GM18505 (cell line): ENCODE data around the gene HDAC9.
"Not testable (repeated sequence)": the region's sequence is repeated elsewhere in the genome, so short reads cannot be mapped to it uniquely, and the experiment has no call there.

Experiments used
- ATAC-seq: cut with Tn5 transposase; IDR thresholded peaks from one replicate; pipeline ENCODE4 v1.9.1; 2021; ENCODE audit not compliant: unreplicated experiment
- POLR2A ChIP-seq: IDR thresholded peaks from 4 replicates; pipeline ENCODE4 v1.6.1; 2011; ENCODE audit warnings: borderline replicate concordance; ENCODE audit not compliant: insufficient read depth, insufficient read length; ENCODE audit errors: extremely low read depth

HDAC9 gene

DNA sequence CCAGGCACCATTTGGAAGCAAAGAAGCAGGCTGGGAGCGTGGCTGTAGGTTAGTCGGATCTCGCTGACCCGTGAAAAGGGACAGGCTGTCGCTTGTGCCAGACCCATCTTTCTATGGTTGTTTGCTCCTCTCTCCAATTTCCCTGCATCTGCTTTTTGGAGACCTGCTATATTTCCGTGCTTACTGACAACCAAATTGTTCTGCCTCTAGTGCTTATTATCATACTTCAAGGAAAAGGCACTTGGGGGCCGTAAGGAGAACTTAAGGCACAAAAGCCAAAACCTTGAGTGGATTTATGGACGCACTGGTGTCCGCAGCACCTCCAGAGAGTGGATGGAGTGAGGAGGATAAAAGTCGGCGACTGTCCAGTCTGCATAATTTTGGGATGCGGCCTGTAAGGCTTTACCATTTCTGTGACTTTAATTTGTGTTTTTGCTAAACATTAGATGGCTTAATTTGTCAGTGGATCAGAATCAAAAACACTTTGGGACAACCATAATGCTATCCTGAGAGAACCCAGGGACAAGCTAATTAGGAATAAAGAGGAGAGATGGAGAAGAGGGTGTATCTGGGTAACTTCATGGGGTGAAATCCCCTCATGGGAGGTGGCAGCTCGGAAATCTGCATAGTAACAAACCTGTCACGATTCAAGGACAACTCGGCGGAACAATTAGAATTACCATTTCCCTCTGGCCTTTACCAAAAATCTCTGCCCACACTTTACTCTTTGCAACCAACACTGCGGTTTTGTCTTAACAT, 206.7 kb downstream of the HDAC9 start:
- TF ChIP-seq POLR2A, result no peak
- ATAC-seq, result no peak

GRCh38 chr7:18703685-18704084, 208.1 kb downstream of the HDAC9 start:
- no peak for ATAC-seq
- TF ChIP-seq POLR2A, result no peak

- no peak for TF ChIP-seq POLR2A
- no peak for ATAC-seq
These were observed 211.1 kb downstream of the HDAC9 start for GRCh38 chr7:18706670-18707069.

DNA sequence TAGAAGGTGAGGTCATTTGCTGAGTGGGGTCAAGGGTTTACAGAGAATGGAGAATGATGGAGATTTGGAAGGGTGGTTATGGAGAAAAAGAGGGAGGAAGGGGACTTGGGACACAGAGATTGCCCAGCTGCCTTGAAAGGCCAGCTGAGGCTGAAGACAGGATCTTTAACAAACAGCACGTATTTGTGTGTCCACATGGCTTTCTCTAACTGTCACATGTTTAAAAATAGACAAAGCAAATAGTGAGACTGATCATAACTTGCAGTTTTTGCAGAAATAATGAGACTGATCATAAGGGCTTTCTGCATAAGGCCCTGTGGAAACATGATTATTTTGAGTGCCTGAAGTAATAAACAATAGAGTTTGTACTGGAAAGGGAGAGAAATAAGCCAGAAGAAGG, 212.7 kb downstream of the HDAC9 start:
- no peak for ATAC-seq

DNA sequence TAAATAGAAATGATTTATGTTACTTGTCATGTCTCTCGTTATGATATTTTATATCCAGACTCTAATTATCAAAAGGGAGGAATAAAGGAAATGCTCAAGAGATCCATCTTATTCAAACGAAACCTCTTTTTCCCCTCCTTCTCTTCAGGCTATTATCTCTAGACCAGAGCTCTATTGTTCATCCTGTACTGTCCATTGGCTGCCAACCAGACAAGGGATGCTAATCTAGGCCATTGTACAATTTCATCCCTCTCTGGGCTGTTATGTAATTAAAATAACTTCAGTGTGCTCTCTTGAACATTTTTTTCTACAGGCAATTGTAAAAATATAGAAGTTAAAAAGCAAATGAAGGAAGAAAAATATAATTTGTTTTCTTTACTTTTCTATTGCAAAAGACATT, 220.4 kb downstream of the HDAC9 start:
- no peak for TF ChIP-seq POLR2A

More for the DNA sequence above, 212.7 kb downstream of the HDAC9 start:
- TF ChIP-seq POLR2A, result no peak

DNA sequence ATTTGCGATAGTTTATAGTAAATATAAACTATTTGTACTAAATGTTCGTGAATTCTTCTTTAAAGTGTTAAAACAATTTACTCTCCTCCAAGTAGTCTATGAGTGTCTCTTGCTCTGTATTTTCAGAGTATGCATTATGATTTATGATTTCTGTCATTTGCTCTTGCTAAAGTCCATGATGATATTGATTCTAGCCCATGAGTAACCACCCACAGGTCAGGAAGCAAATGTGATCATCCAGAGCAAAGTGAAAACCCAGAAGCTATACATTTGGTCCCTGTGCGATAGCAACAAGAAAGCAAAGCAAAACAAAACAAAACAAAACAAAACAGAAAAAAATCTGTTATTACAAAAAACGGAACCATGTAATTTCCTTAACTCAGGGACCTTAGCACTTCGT, 225.9 kb downstream of the HDAC9 start:
- no peak for ATAC-seq
- TF ChIP-seq POLR2A, result no peak

More for the DNA sequence above, 220.4 kb downstream of the HDAC9 start:
- ATAC-seq, result no peak

DNA sequence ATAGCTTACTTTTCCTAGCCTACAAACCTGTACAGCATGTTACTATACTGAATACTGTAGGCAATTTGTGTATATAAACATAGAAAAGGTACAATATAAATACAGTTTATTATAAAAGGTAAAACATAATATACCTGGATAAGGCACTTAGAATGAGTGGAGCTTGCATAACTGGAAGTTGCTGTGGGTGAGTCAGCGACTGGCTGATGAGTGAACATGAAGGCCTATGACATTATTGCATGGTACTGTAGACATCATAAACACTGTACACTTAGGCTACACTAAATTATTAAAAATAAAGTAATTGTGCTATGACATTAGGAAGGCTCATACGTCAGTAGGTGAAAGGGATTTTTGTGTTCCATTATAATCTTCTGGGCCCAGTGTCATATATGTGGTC, 228.8 kb downstream of the HDAC9 start:
- no peak for ATAC-seq
- TF ChIP-seq POLR2A, result no peak

DNA sequence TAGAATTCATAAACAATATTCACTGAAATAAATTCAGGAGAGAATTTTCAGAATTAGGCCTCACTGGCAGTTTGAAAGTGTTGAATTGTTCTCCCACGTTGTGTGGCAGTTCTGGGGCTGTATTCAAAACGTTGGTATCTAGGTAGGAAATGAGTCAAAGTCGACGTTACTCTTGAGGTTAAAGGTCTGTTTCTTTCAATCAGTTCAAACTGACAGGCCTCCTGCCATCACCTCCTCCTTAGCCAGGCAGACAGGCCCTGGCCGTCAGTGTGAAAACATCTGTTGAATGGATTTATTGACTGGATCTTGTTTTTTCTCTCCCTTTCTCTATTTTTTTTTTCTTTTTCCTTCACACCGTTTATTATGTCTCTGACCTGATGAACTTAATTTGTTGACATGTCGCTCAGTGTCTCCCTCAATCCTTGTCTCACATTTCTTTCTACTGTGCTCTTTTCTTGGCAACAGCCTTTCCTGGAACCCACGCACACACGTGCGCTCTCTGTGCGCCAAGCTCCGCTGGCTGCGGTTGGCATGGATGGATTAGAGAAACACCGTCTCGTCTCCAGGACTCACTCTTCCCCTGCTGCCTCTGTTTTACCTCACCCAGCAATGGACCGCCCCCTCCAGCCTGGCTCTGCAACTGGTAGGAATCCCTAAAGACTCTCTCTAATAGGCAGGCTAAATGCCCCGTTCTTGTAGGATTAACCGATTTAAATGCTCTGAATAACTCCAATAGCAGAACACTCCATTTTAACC, 231.7 kb downstream of the HDAC9 start:
- ATAC-seq, result no peak
- no peak for TF ChIP-seq POLR2A

DNA sequence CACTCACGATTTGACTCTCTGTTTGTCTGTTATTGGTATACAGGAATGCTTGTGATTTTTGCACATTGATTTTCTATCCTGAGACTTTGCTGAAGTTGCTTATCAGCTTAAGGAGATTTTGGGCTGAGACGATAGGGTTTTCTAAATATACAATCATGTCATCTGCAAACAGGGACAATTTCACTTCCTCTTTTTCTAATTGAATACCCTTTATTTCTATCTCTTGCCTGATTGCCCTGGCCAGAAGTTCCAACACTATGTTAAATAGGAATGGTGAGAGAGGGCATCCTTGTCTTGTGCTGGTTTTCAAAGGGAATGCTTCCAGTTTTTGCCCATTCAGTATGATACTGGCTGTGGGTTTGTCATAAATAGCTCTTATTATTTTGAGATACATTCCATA, 240.5 kb downstream of the HDAC9 start:
- ATAC-seq, result not testable (repeated sequence)

GRCh38 chr7:18740579-18740988, 245.0 kb downstream of the HDAC9 start:
- no peak for TF ChIP-seq POLR2A
- ATAC-seq, result no peak

DNA sequence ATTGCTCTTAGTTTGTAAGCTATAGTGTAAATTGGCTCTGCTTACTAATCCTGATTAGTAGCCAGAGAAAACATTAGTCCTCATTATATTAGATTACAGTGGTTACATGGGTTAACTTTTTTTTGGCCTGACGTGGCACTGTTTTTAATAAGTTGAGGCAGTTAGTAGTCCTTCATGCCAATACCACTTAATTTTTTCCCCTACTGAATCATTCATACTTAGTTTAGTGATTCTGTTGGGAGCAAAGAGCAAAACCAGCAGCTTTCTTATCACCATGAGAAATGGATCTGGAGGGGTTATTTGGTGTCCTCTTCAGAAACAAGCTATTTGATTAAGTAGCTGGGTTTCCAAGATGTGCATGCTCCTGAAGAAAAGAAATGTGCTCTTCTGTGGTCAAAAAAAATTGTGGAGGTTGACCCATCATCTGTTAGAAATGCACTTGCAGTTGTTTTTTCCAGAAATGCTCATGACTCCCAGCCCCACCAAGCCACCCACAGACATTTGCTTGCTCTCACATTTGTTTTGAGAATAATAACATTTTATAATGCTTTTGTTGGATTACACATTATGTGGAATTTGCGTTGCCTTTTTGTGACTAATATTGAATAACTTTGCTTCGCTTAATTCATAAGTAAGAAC, 258.5 kb downstream of the HDAC9 start:
- no peak for ATAC-seq
- TF ChIP-seq POLR2A, result no peak

DNA sequence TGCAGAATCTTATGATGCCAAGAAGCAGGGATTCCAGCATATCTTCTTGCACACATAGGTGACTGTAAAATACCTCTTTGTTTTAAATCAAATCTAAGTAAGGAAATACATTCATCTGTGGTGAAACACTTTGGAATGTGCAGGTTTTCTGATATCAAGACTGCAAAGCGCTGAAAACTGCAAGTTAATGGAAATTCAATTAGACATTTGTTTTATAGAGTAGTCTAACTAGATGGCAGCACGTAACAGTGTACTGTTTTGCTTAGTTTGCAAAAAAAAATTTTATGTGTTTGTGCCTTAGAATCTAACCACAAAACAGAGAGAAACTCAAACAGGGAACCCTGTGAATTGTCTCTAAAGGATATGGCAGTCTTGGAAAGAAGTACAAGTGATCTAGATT, 259.2 kb downstream of the HDAC9 start:
- no peak for TF ChIP-seq POLR2A
- ATAC-seq, result no peak

DNA sequence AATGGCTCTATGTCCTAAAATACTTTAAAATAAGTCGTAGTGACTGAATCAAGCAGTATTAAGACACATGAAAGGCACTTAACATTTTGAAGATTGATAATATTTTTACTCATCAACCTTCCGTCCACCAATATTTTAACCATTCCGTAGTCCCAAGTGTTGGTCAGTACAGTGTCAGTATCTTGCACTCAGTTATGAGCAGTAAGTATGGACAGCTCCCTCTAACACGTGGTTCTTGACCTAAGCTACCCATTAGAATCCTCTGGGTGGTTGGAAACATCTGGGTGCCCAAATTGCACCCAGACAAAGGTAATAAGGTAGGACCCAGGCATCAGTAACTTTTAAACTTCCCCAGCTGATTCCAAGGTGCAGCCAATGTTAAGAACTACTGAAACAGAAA, 260.2 kb downstream of the HDAC9 start:
- TF ChIP-seq POLR2A, result no peak
- ATAC-seq, result no peak
